ENCODE measurements around the gene JOSD1.

The JOSD1 gene

DNA sequence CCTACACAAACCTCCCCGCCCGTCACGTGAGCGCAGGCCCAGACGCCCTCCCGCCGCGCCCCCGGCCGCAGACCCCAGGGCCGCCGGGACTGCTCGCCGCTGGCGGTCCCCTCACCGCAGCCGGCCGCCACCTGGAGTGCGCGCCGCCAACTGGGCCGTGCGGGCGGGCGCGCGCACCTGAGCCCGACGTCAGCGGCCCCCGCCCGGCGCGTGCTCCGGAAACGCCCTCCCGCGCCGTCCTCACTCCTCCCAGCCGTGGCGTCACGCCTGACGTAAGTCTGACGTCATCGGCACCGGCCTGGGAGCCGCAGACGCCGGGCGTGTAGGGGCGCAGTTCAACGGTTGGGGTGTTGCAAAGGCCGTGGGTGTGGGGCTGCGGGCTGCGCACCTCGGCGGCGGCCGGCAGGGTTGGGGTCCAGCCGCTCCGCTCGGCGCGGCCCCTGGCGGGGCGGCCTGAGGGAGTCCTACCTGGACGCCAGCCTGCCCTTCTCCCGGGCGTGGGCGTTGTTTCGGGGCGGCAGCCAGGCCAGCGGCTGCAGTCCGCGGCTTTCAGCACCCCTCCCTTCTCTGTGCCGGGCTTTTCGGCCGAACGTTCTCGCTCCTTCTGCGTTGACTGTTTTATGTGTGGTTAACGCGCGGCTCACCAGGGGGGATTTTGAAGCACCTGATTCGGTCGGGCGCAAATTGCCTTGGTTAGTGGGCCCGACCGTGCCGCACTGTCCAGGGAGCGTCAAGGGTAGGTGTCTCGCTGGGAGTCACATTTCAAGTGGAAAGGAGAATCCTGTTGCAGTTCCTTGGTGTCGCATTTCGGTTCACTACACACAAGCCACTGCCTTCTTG lies at the start of gene JOSD1:
JOSD1 (minus strand) TSS at position 155 of the 840 bp plus-strand sequence. CDS start 956 bp downstream, outside the sequence.
- DNase-seq = peak; percentile 85

DNA sequence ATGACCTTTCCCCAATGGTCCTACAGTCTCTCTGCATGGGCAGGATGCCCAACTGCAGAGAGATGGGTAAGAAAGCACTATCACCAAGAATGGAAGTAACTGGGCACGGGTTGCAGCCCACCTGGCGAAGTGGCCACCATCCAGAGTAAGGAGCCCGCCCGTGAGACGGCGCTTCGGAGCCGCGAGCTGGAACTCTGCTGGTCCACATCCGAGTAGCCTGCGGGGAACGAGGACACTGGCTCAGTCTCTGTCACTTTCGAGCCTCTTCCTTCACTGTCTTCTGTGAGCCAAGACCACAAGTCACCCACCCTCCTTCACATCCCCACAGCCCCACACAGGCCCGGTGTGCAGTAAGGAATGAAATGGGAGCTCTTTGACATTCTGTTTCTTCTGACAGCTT lies 49.4 kb upstream of the JOSD1 start:
- DNase-seq = no peak

DNA sequence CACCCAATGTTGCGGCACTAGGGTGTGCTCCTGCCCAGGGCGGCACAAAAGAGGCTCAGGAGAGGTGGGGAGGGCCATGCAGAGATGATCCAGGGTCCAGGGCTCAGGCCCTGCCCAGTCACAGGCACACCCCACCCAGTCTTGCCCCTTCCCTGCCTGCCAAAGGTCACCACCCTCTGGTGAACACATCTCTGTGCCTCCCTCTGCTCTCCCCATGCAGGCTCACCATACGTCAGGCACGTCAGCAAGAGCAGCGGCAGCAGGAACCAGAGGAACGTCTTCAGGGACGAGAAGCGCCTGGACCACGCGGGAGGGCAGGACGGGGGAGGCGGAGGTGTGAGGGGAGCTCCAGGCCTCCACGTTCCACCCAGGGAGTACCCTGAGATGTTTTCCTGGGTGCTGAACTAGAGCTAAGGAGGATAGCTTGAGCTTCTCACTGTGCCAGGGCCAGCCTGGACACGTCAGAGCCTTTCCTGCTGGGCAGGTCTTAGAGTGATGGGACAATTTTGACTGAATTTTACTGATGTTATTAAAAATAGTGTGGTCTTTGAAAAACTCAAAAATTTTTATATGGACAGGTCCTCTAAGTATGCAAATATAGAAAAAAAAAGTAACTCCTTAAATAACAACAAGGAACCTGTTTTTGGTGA lies 47.9 kb upstream of the JOSD1 start:
- DNase-seq = no peak

DNA sequence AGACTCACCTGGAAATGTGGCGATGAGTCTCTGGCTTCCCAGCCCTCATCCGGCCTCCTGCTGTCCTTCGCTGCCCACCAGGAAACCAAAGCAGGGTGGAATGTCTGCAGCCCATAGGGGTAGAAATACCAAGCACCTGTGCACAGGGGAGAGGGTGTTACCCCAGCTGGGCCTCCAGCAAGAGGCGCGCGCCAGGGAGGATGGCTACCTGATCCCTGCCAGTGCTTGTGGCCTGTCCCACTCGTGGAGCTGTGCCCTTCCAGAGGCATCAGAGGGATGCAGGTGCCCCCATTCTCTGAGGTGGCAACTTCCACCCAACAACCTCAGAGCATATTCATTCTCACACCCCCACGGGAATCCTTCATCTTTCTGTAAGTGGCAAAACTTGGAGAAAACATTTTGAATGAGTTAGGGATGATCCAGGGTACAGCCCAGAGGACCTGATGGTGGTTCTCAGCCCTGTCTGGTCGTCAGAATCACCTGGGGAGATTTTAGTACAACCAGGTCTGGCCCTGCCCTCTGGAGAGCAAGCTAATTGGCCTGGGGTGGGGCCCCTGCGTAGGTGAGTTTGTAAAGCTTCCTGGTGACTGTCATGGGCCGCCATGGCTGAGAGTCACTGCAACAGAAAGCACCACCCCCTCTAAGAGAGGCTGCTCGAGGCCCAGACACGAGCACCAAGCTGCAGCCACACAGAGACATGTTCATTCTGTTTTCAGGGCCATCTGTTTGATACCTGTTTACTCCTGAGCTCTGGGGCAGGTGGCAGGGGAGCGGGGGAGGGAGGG lies 45.1 kb upstream of the JOSD1 start:
- DNase-seq = peak; percentile 35

DNA sequence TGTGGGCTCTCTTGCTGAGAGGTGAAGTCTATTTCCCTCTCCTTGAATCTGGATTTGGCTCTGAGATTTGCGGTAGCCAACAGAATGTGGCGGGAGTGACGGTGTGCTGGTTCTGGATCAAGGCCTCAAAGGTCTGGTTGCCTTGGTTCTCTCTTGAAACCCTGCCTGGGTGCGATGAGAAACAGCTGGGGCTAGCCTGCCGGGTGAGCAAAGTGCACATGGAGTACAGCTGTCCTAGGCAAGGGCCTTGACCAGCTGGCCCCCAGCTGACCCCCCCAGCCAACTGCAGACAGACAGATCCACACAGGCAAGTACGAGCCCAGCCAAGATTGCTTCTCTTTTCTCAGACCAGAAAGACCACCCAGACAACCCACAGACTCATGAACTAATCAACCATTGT lies 44.2 kb upstream of the JOSD1 start:
- no peak for DNase-seq

DNA sequence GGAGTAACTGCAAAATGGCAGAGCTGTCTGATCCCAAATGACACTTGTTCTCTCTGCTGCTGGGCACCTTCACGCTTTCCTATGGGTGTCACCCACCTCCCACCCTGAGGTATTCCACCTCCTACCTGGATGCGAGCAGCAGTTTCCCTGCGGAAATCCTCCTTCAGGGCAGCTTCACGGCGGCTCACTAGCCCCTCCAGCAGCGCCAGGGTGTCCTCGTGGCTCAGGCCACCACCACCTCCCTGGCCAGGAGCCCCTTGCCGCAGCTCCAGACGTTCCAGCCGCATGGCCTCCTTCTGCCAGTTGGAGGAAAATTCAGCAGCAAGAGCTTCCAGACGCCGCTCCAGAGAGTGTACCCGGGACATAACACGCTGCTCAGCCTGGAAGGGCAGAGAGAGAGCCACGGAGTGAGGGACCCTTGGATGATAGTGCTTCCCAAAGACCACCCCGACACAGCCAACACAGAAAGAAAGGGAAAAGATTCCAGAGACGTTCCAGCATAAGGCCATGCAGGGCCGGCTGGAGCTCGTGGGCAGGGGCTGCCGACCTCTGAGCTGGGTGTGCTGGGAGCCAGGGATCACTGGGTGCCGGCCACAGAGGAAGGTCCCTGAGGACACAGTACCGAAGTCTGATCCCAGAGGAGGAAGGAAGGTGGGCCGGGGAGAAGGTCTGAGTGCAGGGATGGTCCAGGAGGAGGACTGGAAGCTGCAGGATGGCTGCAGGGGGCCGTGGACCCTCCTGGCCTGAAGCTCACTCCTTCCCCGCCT lies 41.6 kb upstream of the JOSD1 start:
- no peak for DNase-seq

DNA sequence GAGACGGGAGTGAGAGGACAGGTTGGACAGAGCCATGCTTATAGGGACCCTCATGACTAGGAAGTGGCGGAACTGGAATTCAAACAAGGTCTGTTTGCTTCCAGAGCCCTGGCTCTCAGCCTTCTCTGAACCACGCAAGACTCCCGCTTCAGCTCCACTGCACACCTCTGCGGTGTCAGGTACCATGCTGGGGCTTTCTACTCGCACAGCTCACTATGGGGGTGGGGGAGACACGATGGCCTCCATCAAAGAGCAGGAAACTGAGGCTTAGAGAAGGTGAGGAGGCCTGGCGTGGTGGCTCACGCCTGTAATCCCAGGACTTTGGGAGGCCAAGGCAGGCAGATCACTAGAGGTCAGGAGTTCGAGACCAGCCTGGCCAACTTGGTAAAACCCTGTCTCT lies 40.8 kb upstream of the JOSD1 start:
- no peak for DNase-seq

DNA sequence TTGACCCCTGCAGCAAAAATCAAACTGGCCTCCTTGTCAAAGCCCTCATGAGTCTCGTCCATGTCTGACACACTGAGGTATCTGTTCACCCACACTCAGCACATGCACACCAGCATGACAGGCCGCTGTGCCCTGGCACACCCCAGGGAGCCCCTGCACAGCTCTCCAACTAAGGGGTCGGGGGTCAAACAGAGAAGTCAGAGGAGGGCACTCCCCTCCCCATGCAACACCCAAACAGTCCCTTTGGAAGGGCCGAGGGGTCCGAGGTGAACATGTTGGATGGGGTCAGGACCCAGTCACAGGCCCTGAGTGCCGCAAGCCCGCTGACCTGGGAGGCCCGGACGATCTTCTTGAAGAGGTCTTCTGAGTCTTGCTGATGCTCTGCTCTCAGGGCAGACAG lies 40.4 kb upstream of the JOSD1 start:
- no peak for DNase-seq

DNA sequence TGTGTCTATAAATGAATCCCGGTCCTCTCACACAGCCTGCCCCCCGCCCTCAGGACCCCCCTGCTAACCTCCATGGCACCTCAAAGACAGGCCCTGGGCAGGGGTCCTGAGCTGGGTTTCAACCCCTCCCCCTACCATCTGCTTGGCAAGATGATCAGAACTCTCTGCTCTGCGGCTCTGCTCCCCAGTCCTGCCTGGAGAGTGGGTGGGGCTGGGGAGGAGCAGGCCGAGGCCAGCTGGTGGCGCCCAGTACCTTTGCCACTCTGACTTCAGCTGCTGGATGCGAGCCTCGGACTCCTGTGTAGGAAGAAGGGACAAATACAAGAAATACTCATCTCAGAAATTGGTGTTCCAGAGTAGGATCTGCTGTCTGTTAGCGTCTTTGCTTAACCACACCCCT lies 40.0 kb upstream of the JOSD1 start:
- no peak for DNase-seq

DNA sequence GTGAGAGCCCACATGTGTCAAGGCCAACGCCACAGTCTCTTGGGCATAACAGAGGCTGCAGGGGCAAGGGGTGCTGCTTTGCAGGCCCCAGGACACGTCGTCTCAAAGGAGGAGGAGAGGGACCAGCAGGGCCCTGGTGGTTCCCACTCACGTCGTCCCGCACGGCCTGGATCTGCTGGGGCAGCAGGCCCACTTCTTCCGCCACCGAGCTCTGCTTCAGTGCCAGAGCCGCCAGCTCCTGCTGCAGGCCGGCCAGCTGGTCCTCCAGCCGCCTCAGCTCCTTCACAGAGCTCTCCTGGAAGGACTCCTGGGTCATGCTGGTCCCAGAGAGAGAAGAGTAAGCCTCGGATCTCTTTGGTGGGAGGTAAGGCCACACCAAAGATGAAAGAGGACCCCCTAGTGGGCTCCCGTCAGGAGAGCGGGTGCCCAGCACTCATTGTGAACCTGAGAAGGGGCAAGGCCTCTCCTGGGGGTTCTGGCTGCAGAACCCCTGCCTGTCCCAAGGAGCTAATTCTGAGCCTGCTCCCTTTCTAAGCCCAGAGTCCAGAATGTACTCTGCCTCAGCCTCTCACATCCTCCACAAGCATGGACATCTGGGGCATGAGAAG lies 39.5 kb upstream of the JOSD1 start:
- DNase-seq = no peak

DNA sequence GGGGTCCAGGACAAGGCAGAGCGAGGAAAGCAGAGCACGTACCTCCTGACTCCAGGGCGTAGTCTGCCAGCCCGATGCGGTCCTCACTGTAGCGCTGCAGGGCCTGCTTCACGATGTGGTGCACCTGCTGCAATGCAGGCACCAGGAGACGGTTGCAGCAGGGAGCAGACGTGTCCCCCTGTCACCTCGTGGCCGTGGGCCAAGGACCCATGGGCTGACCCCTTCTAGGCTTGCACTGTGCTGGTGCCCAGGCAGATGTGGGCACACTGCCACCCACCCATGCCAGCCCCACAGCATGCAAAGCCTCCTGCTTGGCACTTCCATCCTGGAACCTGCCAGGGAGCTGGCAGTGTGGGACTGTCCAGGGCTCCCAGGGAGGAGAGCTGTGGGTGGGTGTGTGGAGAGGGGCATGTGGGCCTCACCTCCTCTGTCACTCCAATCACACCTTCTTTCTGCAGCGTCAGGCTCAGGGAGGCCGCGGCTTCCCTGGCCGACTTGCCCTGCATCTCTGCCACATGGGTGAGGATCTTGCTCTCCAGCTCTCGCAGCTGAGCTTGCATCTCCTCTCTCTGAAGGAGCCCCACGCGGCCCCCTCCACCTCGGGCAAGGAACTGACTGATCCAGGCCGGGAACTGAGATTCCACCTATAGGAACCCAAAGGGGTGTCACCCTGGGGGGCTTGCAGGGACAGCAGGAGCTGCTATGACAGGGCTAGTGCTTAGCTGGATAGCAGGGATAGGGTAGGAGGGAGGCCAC lies 38.7 kb upstream of the JOSD1 start:
- DNase-seq = no peak

DNA sequence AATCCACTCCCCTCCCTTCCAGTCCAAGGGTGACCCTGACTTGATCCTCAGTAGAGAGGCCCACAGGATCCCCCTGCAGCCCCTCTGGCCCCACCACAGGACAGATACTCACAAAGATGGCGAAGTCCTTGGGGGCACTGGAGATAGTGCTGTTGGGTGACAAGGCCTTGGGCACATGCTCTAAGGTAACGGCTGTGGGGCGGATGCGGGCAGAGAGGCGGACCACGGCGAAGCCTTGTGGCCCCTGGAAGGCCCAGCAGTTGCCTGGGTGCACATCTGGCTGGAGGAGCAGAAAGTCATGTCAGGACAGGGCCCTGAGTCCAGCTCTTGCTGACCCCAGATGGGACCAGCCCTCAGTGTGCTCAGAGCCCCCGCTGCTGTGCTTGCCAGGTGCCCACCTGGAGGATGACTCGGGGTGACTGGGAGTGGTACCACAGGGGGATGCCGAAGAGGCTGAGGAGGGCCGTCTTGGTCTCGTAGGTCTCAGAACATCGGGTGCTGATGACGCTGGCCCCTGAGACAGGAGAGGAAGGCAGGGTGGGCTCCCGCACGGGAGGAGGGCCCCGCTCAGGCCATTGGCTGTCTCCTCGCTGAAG lies 37.8 kb upstream of the JOSD1 start:
- no peak for DNase-seq

DNA sequence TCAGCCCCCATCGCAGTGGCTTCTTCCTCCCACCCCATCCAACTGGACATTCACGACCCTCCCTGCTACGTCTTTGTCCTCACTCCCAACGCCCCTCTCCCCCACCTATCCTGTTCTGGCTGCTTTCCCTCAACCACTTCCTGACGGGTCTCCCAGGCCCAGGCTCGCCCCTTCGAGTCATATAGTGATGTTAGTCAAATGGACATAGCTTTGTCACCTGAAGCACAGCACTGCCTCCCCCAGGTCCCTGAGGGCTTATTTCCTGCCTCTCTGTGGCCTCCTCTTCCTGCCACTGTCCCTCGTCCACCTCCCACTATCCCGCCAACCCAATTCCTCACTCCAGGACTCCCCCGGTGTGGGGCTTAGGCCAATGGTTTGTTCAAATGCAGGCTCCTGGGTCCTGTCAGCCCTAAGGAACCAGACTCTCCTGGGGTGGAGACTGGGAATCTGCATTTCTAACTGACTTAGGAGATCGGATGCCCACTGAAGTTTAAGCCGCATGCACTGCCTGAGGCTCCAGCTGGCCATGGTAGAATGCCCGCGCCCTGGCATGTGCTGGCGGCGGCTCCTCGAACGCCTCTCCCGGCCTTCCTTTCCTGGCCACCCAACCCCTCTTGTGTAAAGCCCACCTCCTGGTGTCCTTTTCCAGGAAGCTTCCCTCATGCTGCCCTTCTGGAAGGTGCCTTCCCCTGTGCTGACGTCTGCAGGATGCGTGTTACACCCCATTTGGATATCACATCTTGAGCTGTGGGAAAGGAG lies 36.7 kb upstream of the JOSD1 start:
- no peak for DNase-seq

DNA sequence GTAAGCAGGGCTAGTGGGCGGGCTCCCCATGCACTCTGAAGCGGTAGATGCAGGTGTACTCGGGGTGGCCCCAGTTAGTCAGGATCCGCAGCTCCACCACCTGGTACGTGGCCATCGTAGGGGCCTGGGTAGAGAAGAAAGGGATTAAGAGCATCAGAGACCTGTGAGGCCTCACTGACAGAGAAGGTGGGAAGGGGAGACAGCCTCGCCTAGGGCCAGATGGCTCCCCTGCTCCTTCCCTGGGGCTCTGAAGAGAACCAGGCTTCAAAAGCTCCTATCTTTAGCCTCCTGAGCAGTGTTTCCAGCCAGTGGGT lies 35.5 kb upstream of the JOSD1 start:
- DNase-seq = no peak

DNA sequence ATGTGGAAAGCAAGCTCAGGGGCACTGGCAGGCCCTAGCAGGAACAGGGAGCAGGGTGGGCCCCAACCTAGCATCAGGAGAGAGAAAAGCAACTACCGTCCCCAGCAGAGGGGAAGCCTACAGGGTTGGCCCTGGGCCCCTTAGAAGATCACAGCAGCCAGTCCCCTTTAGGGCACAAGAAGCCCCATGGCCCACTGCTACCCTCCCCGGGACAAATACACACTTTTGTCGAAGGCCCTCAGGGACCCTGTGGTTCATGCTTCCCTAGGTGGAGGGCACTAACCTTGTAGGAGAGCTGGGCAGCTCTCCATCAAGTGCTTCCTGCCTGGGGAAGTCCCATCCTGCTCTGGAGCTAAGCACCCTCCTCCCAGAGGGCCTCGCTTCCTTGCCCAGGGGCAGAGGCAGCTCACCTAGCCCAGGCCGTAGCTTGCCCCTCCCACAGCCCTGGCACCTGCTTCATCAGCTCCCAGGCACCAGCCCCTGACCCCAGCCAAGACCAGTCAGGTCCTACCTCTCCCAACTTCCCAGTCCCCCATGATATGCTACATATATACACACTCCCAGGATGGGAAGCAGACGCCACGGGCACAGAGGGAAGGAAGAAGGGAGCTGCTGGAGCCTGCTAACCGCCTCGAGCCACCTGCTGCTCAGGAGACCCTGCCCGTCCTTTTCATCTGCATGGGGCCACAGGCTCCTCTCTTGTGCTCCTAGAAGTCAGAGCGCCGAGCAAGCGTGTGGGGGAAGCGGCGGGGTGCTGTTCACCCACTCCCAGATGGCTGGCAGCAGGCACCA lies 34.9 kb upstream of the JOSD1 start:
- DNase-seq = no peak

DNA sequence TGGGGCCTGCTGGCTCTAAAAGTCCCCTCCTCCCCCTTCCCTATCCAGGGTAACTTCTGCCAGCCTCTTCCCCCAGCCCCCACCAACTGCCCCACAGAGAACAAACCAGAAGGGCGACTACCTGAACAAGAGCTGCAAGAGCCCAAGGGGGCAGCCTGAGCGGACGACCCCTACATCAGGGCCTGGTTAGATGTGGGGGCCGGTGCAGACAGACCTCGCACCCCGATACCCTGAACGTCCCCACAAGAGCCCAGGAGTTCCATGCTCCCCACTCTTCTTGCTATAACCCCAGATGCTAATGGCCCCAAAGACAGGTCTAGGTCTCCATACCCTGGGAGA lies 34.4 kb upstream of the JOSD1 start:
- no peak for DNase-seq

DNA sequence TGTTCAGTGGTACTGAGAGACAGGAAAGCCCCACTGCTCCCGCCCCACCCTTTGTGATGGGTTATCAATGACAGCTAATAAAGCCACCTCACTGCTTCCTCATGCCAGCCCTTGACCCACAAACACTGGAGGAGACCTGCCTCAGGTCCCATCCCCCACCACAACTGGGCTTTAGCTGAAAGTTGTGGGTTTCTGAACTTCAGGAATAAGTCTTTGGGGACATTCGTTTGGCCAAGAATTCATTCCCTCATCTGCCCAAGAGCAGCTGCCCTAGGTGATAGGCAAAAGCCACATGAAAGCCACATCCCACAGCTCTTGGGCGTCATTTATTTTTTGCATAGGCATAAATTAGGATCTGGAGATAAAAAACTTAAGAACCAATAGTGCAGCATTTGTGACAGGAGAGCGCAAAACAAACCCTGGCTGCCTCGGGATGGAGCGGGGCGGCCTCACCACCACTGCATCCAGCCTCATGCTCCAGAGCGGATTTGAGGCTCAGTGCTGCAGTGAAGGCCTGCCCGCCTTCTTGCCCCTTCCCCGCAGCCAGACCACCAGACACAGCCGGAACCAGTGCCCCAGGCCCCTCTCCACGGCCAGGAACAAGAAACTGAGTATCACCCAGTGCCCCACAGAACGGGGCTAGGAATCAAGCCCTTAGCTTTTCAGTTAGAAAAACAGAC lies 33.8 kb upstream of the JOSD1 start:
- DNase-seq = no peak

DNA sequence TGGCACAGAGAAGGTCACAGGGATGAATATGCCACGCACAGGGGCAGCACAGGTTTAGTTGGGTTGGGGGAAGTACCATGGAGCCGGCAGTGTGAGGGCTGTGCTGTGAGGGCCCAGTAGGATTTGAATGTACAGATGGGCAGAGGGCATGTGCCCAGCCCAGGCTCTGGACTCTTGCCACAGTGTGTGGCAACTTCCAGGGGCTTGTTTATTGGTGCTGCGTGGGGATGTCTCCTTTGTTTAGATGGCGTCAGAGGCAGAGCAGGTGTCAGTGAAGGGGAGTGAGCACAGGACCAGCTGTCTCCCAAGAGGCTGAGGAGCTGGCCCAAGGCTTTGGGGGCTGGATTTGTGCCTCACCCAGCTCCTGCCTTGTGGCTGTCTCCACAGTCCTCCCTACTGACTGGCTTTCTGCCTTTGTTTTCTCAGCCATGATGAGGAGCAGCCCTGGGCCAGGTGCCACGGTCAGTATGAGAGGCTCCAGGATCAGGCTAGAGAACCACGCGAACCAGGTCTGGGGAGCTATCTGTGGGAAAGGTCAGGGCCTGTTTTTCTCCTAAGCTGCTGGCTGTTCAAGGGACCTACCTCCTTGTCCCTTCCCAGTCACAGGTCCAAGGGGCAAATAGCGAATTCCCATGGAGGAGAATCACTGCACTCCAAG lies 33.1 kb upstream of the JOSD1 start:
- DNase-seq = peak; percentile 72

DNA sequence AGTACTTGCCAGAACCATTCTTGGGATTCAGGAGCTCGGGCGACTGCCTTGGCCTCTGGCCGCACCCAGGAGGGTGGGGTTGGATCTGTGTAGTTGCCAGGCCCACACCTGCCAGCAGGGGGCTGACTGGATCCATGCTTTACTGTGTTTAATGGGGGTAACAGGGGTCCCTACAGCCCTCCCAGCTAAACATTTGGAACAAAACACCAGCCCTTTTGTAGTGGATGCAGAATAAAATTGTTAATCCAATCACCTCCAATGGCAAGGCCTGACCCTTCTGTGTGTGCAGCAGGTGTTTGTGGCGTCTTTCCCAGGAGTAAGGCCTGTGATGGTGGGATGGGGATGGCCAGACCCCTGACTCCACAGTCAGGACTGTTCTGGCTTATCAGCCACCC lies 32.6 kb upstream of the JOSD1 start:
- DNase-seq = peak; percentile 25
